NCI-H146 treated with DMSO at 0.1 percent for 48 hours (cell line): ENCODE results near the gene KBTBD6.
A peak's percentile ranks its signal among the peaks of the same experiment; 100 is the strongest.
"Not testable (repeated sequence)": the region's sequence is repeated elsewhere in the genome, so short reads cannot be mapped to it uniquely, and the experiment has no call there.

Source experiments
- DNase-seq: peaks from one replicate; lab custom pipeline; 2025; ENCODE audit not compliant: unreplicated experiment; lab: John Stamatoyannopoulos, UW

KBTBD6 gene

GRCh38 chr13:41136396-41137031 is 3.9 kb upstream of the KBTBD6 start:
- DNase-seq = peak; percentile 20

GRCh38 chr13:41133951-41134350 is 1.3 kb upstream of the KBTBD6 start:
- no peak for DNase-seq

- DNase-seq = not testable (repeated sequence)
These were observed 716 bp downstream of the KBTBD6 start for GRCh38 chr13:41131660-41132511.

- DNase-seq = not testable (repeated sequence)
These were observed 1.4 kb downstream of the KBTBD6 start for GRCh38 chr13:41131189-41131588.

- DNase-seq = no peak
These were observed 2.2 kb downstream of the KBTBD6 start for GRCh38 chr13:41130356-41130755.

- DNase-seq = no peak
These were observed 4.9 kb downstream of the KBTBD6 start for GRCh38 chr13:41127701-41128100.

GRCh38 chr13:41122838-41123237 is 9.8 kb downstream of the KBTBD6 start:
- no peak for DNase-seq

GRCh38 chr13:41117869-41118268 is 14.7 kb downstream of the KBTBD6 start:
- no peak for DNase-seq

GRCh38 chr13:41111454-41111853 is 21.1 kb downstream of the KBTBD6 start:
- no peak for DNase-seq

GRCh38 chr13:41107584-41108014 is 25.0 kb downstream of the KBTBD6 start:
- DNase-seq = no peak

GRCh38 chr13:41107104-41107571 is 25.5 kb downstream of the KBTBD6 start:
- no peak for DNase-seq

GRCh38 chr13:41099986-41100385 is 32.6 kb downstream of the KBTBD6 start:
- no peak for DNase-seq

GRCh38 chr13:41098761-41099160 is 33.8 kb downstream of the KBTBD6 start:
- DNase-seq = no peak

- DNase-seq = not testable (repeated sequence)
These were observed 36.9 kb downstream of the KBTBD6 start for GRCh38 chr13:41095681-41096080.

- DNase-seq = no peak
These were observed 46.5 kb downstream of the KBTBD6 start for GRCh38 chr13:41085961-41086585.

GRCh38 chr13:41079725-41080124 is 52.9 kb downstream of the KBTBD6 start:
- DNase-seq = no peak
